HepG2 (cell line): ENCODE measurements around the gene FOXA1. TPM values are rescaled to one million over a fixed set of nuclear protein-coding genes. Genes with fewer than 3 reads are reported as not detected.

ENCODE experiments used
- CHCHD3 ChIP-seq: sonication (generic); formaldehyde crosslinking; IDR thresholded peaks from 2 replicates; pipeline ENCODE4 v1.8.0; 2022; ENCODE audit warnings: mild to moderate bottlenecking, missing genetic modification reagents, moderate library complexity
- GTF3A ChIP-seq: sonication (generic); formaldehyde crosslinking; conservative IDR thresholded peaks from 2 replicates; pipeline ENCODE4 v1.4.0; 2020; ENCODE audit warnings: mild to moderate bottlenecking, missing genetic modification reagents
- KMT2B ChIP-seq: IDR thresholded peaks from 2 replicates; pipeline ENCODE4 v1.6.1; 2016; ENCODE audit warnings: missing genetic modification reagents, missing compliant biosample characterization
- MATR3 ChIP-seq: sonication (generic); formaldehyde crosslinking; IDR thresholded peaks from 2 replicates; pipeline ENCODE4 v1.4.0; 2020; ENCODE audit warnings: missing genetic modification reagents
- MEIS2 ChIP-seq: sonication (generic); formaldehyde crosslinking; IDR thresholded peaks from 2 replicates; pipeline ENCODE4 v1.9.0; 2021; ENCODE audit warnings: mild to moderate bottlenecking, missing genetic modification reagents
- PHF20 ChIP-seq: sonication (generic); formaldehyde crosslinking; IDR thresholded peaks from 2 replicates; pipeline ENCODE4 v1.5.0; 2020; ENCODE audit warnings: mild to moderate bottlenecking, missing genetic modification reagents
- PTBP1 ChIP-seq: fragments of 200-400 bp; formaldehyde crosslinking; IDR thresholded peaks from 2 replicates; pipeline ENCODE4 v1.6.1; 2018; ENCODE audit warnings: low read length, low read depth; ENCODE audit not compliant: poor library complexity, severe bottlenecking
- RBM22 ChIP-seq: fragments of 200-400 bp; formaldehyde crosslinking; optimal IDR thresholded peaks from 2 replicates; pipeline ENCODE3; 2017; ENCODE audit warnings: mild to moderate bottlenecking, low read length, moderate library complexity
- SRSF9 ChIP-seq: fragments of 200-400 bp; formaldehyde crosslinking; IDR thresholded peaks from 2 replicates; pipeline ENCODE4 v1.6.1; 2018; ENCODE audit warnings: borderline replicate concordance, mild to moderate bottlenecking, low read depth, low read length; ENCODE audit not compliant: insufficient read depth, poor library complexity, severe bottlenecking
- SRY ChIP-seq: sonication (generic); formaldehyde crosslinking; IDR thresholded peaks from 2 replicates; pipeline ENCODE4 v1.8.0; 2022; ENCODE audit warnings: mild to moderate bottlenecking, missing genetic modification reagents
- TRIM24 ChIP-seq: sonication (generic); formaldehyde crosslinking; IDR thresholded peaks from 2 replicates; pipeline ENCODE4 v1.8.0; 2022; ENCODE audit warnings: mild to moderate bottlenecking, missing genetic modification reagents
- XBP1 ChIP-seq: sonication (generic); formaldehyde crosslinking; IDR thresholded peaks from 2 replicates; pipeline ENCODE4 v1.5.0; 2020; ENCODE audit warnings: missing genetic modification reagents
- ZBTB38 ChIP-seq: sonication (generic); formaldehyde crosslinking; IDR thresholded peaks from 2 replicates; pipeline ENCODE4 v1.5.1; 2020; ENCODE audit warnings: mild to moderate bottlenecking, missing genetic modification reagents
- ZFP41 ChIP-seq: sonication (generic); formaldehyde crosslinking; IDR thresholded peaks from 2 replicates; pipeline ENCODE4 v1.4.0; 2020; ENCODE audit warnings: mild to moderate bottlenecking, missing genetic modification reagents, borderline replicate concordance
- ZNF550 ChIP-seq: sonication (generic); formaldehyde crosslinking; IDR thresholded peaks from 2 replicates; pipeline ENCODE4 v1.4.0; 2020; ENCODE audit warnings: mild to moderate bottlenecking, missing genetic modification reagents, borderline replicate concordance
- ZNF644 ChIP-seq: IDR thresholded peaks from 2 replicates; pipeline ENCODE4 v1.6.1; 2016; ENCODE audit warnings: low read depth
- ZNF761 ChIP-seq: sonication (generic); formaldehyde crosslinking; conservative IDR thresholded peaks from 2 replicates; pipeline ENCODE4 v1.4.0; 2020; ENCODE audit warnings: mild to moderate bottlenecking, missing genetic modification reagents
- ZNF850 ChIP-seq: sonication (generic); formaldehyde crosslinking; conservative IDR thresholded peaks from 2 replicates; pipeline ENCODE4 v1.9.0; 2021; ENCODE audit warnings: mild to moderate bottlenecking, missing genetic modification reagents
- polyA plus RNA-seq, 8 experiments: library from polyadenylated mRNA; depleted of rRNA in 3 of 8; stranded (reverse) in 7 of 8; unstranded in 1 of 8; fragments of >200 nt; fragmentation: Illumina TruSeq in 4 of 8; extraction: Trizol in 4 of 8; gene quantifications; 2 replicates each; pipeline versions ENCODE4 v1.2.1 to v1.2.3, GENCODE V29; 2011 to 2016; ENCODE audit warnings: low read depth in 4 of 8, missing spikeins in 1 of 8, mixed read lengths in 1 of 8; ENCODE audit not compliant: insufficient read depth in 1 of 8
- total RNA-seq, 5 experiments: library from RNA; depleted of rRNA; stranded (reverse); fragments of >200 nt; fragmentation: Illumina TruSeq; extraction: Trizol; gene quantifications; 2 replicates each; pipeline ENCODE4 v1.2.3, GENCODE V29; 2016; ENCODE audit warnings: low read depth in 1 of 5
- TF ChIP-seq, protein P1 (sequence below): IDR thresholded peaks from 2 replicates; pipeline ENCODE4 v1.6.1; 2016; ENCODE audit warnings: mild to moderate bottlenecking
- TF ChIP-seq, protein P2 (sequence below): sonication (generic); formaldehyde crosslinking; IDR thresholded peaks from 2 replicates; pipeline ENCODE4 v1.4.0; 2020; ENCODE audit warnings: missing genetic modification reagents, borderline replicate concordance
- TF ChIP-seq, protein P3 (sequence below): sonication (generic); formaldehyde crosslinking; IDR thresholded peaks from 2 replicates; pipeline ENCODE4 v1.5.0; 2020; ENCODE audit warnings: missing genetic modification reagents, mild to moderate bottlenecking, borderline replicate concordance
- TF ChIP-seq, protein P4 (sequence below): sonication (generic); formaldehyde crosslinking; IDR thresholded peaks from 2 replicates; pipeline ENCODE4 v1.5.1; 2020; ENCODE audit warnings: missing genetic modification reagents, mild to moderate bottlenecking, borderline replicate concordance

Gene FOXA1
- total and polyA plus RNA-seq, 2 of the 13 experiments (the other 11 are each of a cell fraction or from before 2014, with no cell fraction given) = 43.4 to 58.6 TPM

DNA sequence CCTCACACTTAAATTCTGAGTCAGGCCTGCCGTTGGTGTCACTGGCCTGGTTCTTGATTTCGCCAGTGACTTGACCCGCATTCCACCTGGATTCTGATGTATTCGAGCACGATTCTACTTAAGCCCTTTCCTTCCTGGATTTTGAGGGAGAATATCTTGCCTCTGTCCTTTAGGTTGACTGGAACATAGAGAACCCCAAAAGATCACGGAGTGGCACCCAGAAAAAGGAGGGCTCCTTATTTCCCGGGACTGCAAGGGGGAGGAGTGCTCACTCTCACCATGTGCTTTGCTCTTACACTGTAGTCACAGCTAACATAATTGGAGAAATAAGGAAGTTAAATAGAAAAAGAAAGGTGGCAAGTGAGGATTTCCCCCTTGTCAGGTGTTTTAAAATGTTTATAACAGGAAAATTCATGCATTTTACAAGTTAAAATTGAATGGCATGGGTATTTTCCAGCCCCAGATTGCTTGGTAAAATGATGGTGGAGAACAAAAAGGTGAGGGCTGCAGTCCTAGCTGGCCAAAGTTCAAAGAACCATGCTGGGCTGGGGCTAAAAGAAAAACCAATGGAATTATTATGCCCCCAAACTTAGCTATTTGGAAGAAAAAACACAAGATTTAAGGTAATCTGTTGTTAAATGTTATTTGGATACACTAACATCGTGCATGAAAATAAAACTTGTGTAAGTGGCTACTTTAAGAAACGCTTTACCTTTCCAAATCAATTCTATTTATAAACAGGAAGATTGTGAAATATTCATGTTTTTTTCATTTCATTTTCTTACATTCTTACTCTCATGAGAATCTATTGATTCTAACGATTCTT lies 8.9 kb downstream of the FOXA1 start (continued):
- TF ChIP-seq RBM22 = no peak
- no peak for TF ChIP-seq ZNF761
- no peak for TF ChIP-seq XBP1 (CRISPR knock-in tag)
- TF ChIP-seq, protein P1, sequence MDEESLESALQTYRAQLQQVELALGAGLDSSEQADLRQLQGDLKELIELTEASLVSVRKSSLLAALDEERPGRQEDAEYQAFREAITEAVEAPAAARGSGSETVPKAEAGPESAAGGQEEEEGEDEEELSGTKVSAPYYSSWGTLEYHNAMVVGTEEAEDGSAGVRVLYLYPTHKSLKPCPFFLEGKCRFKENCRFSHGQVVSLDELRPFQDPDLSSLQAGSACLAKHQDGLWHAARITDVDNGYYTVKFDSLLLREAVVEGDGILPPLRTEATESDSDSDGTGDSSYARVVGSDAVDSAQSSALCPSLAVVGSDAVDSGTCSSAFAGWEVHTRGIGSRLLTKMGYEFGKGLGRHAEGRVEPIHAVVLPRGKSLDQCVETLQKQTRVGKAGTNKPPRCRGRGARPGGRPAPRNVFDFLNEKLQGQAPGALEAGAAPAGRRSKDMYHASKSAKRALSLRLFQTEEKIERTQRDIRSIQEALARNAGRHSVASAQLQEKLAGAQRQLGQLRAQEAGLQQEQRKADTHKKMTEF (CRISPR knock-in tag) = 0 out of 2 replicates have a peak, but pooled peaks have one; percentile 55
- 0 out of 2 replicates have a peak, but pooled peaks have one; percentile 44 for TF ChIP-seq ZFP41 (CRISPR knock-in tag)
- no peak for TF ChIP-seq KMT2B (CRISPR knock-in tag)
- no peak for TF ChIP-seq MEIS2 (CRISPR knock-in tag)
- no peak for TF ChIP-seq GTF3A (CRISPR knock-in tag)
- no peak for TF ChIP-seq ZNF550
- TF ChIP-seq SRSF9 = no peak
- TF ChIP-seq PHF20 (CRISPR knock-in tag) = no peak
- TF ChIP-seq SRY (CRISPR knock-in tag) = no peak
- no peak for TF ChIP-seq CHCHD3 (CRISPR knock-in tag)
- TF ChIP-seq ZNF850 (CRISPR knock-in tag) = no peak
- TF ChIP-seq PTBP1 = no peak
- TF ChIP-seq, protein P2, sequence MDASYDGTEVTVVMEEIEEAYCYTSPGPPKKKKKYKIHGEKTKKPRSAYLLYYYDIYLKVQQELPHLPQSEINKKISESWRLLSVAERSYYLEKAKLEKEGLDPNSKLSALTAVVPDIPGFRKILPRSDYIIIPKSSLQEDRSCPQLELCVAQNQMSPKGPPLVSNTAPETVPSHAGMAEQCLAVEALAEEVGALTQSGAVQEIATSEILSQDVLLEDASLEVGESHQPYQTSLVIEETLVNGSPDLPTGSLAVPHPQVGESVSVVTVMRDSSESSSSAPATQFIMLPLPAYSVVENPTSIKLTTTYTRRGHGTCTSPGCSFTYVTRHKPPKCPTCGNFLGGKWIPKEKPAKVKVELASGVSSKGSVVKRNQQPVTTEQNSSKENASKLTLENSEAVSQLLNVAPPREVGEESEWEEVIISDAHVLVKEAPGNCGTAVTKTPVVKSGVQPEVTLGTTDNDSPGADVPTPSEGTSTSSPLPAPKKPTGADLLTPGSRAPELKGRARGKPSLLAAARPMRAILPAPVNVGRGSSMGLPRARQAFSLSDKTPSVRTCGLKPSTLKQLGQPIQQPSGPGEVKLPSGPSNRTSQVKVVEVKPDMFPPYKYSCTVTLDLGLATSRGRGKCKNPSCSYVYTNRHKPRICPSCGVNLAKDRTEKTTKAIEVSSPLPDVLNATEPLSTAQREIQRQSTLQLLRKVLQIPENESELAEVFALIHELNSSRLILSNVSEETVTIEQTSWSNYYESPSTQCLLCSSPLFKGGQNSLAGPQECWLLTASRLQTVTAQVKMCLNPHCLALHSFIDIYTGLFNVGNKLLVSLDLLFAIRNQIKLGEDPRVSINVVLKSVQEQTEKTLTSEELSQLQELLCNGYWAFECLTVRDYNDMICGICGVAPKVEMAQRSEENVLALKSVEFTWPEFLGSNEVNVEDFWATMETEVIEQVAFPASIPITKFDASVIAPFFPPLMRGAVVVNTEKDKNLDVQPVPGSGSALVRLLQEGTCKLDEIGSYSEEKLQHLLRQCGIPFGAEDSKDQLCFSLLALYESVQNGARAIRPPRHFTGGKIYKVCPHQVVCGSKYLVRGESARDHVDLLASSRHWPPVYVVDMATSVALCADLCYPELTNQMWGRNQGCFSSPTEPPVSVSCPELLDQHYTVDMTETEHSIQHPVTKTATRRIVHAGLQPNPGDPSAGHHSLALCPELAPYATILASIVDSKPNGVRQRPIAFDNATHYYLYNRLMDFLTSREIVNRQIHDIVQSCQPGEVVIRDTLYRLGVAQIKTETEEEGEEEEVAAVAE = no peak
- TF ChIP-seq ZBTB38 (CRISPR knock-in tag) = peak; percentile 88
- TF ChIP-seq, protein P3, sequence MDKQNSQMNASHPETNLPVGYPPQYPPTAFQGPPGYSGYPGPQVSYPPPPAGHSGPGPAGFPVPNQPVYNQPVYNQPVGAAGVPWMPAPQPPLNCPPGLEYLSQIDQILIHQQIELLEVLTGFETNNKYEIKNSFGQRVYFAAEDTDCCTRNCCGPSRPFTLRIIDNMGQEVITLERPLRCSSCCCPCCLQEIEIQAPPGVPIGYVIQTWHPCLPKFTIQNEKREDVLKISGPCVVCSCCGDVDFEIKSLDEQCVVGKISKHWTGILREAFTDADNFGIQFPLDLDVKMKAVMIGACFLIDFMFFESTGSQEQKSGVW = no peak
- TF ChIP-seq, protein P4, sequence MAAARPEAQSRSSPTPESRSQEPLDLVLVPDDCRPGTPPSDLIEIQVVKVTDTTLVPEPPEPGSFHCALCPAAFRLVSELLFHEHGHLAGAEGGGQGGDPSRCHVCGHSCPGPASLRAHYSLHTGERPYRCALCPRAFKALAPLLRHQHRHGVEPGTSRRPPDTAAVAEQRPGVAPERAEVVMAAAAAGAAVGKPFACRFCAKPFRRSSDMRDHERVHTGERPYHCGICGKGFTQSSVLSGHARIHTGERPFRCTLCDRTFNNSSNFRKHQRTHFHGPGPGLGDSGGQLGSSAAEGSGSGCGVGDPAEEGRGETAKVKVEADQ = no peak; the same call in 1 of the 2 replicates
- TF ChIP-seq MATR3 (CRISPR knock-in tag) = no peak
- no peak for TF ChIP-seq TRIM24 (CRISPR knock-in tag)
- peak; percentile 95 for TF ChIP-seq ZNF644 (CRISPR knock-in tag)
